ENCODE results near the gene TPSAB1.

DNA sequence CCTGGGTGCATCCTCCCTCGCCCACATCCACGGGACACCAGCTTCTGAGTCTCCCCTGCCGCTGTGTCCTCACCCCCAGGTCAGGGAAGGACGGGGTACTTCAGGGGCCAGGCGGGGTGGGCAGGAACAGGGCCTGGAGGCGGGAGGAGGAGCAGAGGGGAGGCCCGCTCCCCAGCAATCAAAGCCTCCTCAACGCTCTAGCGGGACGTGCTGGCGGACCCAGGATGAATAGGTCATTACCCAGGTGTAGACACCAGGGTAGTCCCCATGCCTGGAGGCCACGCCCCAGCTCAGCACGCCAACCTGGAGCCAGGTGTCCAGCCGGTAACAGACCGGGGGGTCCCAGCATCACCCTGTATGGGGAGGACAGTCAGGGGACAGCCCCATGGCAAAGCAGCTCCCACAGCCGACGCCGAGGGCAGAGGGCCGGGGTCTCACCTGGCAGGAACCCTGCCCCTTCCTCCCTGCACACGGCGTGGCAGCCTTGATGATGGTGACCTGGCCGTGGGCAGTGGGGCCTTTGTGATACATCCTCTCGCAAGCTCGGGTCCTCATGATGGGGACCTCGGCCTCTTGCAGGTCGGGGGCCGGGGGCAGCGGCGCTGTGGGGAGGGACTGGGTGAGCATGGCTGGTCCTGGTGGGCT, 39.6 kb downstream of the TPSAB1 start:
- TF ChIP-seq EZH2phosphoT487 (IDR thresholded peaks at IDR 0.05; ENCODE audit: insufficient read depth, low read depth) (no peak), EZH2 (IDR thresholded peaks at IDR 0.05; ENCODE audit: insufficient read depth, poor library complexity, severe bottlenecking) (no peak)
